LNCaP clone FGC (cell line): ENCODE data around the gene TREML4.

Experiments
- DNase-seq: peaks from one replicate; pipeline ENCODE4 v3.0.0-alpha.2; 2011; ENCODE audit warnings: low read depth
- H3K4me3 ChIP-seq: 2 replicates; pipeline ENCODE4 v1.5.1; 2011; ENCODE audit warnings: mild to moderate bottlenecking, low read depth, low read length, control low read depth
- TF ChIP-seq, protein P1 (sequence below): IDR thresholded peaks from 2 replicates; pipeline ENCODE4 v1.5.1; 2012; ENCODE audit warnings: mild to moderate bottlenecking; ENCODE audit not compliant: control insufficient read depth, insufficient read depth; ENCODE audit errors: extremely low read depth

Gene TREML4

DNA sequence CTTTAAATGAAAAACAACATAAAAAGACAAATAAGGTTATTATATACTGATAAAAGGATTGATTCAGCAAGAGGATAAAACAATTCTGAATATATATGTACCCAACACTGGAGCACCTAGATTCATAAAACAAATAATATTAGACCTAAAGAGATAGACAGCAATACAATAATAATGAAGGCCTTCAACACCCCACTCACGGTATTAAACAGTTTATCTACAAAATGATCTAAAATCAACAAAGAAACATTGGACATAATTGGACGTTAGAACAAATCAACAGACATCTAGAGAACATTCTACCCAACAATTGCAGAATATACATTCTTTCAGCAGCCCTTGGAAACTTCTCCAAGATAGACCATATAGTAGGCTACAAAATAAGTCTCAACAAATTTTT is 34.3 kb downstream of the TREML4 start:
- no peak overlapping the region for H3K4me3 ChIP-seq
- no peak for DNase-seq
- TF ChIP-seq, protein P1, sequence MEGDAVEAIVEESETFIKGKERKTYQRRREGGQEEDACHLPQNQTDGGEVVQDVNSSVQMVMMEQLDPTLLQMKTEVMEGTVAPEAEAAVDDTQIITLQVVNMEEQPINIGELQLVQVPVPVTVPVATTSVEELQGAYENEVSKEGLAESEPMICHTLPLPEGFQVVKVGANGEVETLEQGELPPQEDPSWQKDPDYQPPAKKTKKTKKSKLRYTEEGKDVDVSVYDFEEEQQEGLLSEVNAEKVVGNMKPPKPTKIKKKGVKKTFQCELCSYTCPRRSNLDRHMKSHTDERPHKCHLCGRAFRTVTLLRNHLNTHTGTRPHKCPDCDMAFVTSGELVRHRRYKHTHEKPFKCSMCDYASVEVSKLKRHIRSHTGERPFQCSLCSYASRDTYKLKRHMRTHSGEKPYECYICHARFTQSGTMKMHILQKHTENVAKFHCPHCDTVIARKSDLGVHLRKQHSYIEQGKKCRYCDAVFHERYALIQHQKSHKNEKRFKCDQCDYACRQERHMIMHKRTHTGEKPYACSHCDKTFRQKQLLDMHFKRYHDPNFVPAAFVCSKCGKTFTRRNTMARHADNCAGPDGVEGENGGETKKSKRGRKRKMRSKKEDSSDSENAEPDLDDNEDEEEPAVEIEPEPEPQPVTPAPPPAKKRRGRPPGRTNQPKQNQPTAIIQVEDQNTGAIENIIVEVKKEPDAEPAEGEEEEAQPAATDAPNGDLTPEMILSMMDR: no peak

DNA sequence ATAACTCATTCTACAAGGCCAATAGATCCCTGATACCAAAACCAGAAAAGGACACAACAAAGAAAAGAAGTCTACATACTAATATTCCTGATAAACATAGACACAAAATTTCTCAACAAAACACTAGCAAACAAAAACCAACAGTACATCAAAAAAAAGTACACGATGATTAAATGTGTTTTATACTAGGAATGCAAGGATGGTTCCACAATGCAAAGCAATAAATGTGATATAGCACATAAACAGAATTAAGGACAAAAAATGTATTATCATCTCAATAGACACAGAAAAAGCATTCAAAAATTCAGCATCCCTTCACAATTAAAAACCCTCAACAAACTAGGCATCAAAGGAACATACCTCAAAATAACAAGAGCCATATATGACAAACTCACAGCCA is 35.1 kb downstream of the TREML4 start:
- TF ChIP-seq, protein P1: no peak

DNA sequence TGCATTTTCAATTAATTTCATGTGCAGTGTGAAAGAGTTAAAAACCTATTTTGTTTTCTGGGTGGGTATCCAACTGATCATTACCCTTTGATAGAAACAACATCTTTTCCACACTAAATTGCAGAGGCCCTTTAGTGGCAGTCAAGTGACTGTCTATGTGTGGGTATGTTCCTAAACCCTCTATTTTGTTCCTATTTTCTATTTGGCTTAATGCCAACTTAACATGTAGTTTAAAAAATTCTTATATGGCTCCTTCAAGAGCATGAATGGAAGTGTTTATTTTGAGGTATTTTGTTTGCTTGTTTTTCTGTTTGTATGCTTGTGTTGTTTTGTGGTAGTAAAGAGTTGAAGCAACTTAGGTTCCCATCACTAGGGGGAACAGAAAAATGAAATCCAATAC is 38.4 kb downstream of the TREML4 start:
- H3K4me3 ChIP-seq: no peak overlapping the region
- TF ChIP-seq, protein P1: no peak
- DNase-seq: no peak

More for the DNA sequence above, 35.1 kb downstream of the TREML4 start:
- no peak overlapping the region for H3K4me3 ChIP-seq
- DNase-seq: no peak

DNA sequence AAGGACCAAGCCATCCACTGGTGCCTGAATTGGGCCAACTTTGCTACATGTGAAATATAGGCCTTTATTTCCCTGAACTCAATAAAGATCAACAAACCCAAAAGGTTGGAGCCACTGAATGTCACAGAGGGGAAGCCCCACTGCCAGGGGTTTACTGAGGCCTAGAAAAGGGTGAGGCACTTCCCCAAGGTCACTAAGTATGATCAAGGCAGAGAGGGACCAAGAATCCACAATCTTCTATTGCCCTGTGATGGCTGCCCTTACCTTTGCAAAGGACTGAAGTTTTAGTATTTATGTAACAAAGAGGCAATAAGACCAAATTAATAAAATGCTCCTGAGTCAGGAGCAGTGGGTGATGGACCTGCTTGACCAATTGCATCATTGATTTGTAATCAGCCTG is 40.3 kb downstream of the TREML4 start:
- DNase-seq: no peak
- TF ChIP-seq, protein P1: no peak
- H3K4me3 ChIP-seq: no peak overlapping the region

DNA sequence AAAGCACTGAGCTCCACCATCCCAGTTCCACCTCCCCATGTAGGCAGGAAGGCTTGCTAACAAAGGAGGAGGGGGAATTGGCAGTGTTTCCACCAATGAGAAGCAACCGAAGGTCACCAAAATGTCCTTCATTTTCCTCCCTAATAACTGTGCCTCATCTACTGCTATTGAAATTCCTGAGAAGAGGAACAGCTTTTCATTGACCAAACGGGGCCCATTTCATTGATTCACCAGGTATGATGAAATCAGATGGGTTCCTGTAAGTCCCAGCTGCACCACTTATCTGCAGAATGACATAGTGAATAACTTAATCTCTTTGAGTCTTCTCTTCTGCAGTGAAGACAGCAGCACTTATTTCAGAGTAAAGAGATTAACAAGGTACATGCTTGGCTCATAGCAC is 41.0 kb downstream of the TREML4 start:
- DNase-seq: no peak
- H3K4me3 ChIP-seq: no peak overlapping the region
- TF ChIP-seq, protein P1: no peak

DNA sequence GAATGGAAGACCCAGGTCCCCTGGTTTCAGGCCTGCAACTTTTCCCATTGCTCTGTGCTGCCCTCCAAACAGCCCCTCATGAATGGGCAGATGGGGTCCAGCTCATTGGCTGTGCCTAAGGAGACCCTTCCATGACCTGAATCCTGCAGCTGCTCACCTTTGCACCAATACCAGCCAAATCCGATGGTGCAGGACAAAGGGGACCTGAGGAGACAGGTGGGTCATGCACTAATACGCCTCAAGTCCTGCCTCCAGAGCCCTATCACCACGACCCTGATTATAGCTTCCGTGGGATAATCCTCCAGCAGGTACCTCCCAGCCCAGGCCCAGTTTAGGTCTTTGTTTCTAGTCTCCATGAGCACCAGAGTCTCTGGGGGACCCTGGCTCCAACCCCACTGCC is 41.6 kb downstream of the TREML4 start:
- TF ChIP-seq, protein P1: no peak
- DNase-seq: no peak
- H3K4me3 ChIP-seq: no peak overlapping the region

DNA sequence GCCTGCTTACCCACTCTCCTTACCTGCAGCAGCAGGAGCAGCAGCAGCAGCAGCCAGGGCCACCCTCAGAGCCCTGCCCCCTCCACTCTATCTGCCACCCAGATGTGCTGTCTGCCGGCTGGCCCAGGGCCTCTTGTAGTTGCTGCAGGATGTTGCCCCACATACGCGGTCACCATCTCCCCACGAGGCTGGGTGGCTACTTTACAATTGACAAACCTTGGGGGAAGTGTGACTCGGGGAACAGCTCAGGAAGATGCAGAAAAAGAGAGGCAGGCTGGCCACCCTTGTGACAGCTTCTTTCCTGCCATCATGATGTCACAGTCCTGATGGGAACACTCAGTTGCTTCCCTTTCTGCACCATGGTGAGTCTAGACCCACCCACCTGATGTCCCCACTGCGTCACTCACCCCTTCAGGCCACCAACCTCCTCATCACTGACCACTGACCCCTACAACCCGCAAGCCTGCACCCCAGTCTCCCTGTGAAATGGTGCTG is 43.8 kb downstream of the TREML4 start:
- no peak for DNase-seq
- TF ChIP-seq, protein P1: no peak
- H3K4me3 ChIP-seq: no peak overlapping the region
